HUES64 (cell line): ENCODE data around the gene DLG2.
"Not testable (repeated sequence)": the region's sequence is repeated elsewhere in the genome, so short reads cannot be mapped to it uniquely, and the experiment has no call there.

Source experiments
- H3K27ac ChIP-seq: 2 replicates; pipeline ENCODE4 v1.7.0; 2013; ENCODE audit warnings: low read depth, low read length, inconsistent platforms
- H3K27me3 ChIP-seq: 2 replicates; pipeline ENCODE4 v1.6.1; 2013; ENCODE audit warnings: mild to moderate bottlenecking, low read length; ENCODE audit not compliant: insufficient read depth
- H3K36me3 ChIP-seq: 2 replicates; pipeline ENCODE4 v1.6.1; 2013; ENCODE audit warnings: mild to moderate bottlenecking, low read length; ENCODE audit not compliant: insufficient read depth
- H3K4me1 ChIP-seq: 2 replicates; pipeline ENCODE4 v1.6.1; 2013; ENCODE audit warnings: mild to moderate bottlenecking, low read length, moderate library complexity; ENCODE audit not compliant: insufficient read depth
- H3K4me3 ChIP-seq: 2 replicates; pipeline ENCODE4 v1.5.1; 2013; ENCODE audit warnings: mild to moderate bottlenecking, low read length, moderate library complexity
- H3K9ac ChIP-seq: 2 replicates; pipeline ENCODE4 v1.6.1; 2013; ENCODE audit warnings: mild to moderate bottlenecking, low read depth, low read length
- H3K9me3 ChIP-seq: 2 replicates; pipeline ENCODE4 v1.6.1; 2013; ENCODE audit warnings: low read depth, low read length; ENCODE audit not compliant: insufficient read depth
- WGBS: fragments of 150-250, 120-280 bp; methylation state at CpG from one replicate; pipeline ENCODE4 v1.1.7; 2013; ENCODE audit warnings: missing lambda C conversion rate; 5-methylcytosine and 5-hydroxymethylcytosine counted together

Gene DLG2

DNA sequence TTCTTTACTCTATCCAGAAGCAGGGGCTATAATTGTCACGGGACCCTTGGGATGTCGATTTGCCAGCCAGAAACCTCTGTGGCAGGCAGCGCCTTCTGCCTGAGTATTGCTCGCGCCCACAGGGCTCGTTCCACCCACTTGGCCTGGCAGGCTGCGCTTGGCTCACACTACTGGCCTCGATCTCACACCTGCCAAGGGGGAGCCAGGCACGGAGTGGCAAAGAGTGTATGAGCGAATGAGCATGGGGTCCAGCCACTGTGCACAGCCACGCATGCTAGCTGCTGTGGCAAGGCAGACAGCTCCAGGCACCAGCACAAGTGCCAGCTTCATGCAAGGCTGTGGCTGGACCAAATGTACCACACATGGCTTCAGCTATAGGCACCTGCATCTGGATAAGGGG lies 599.8 kb downstream of the DLG2 start:
- H3K9me3 ChIP-seq, result no peaks in the 10 kb centered on the region
- H3K4me3 ChIP-seq, result no peak overlapping the region
- no peak overlapping the region for H3K9ac ChIP-seq
- WGBS, result 93% methylated on average over 11 of the region's 11 CpGs
- peaks cover 10% of the 10 kb centered on the region for H3K4me1 ChIP-seq
- no peaks in the 10 kb centered on the region for H3K36me3 ChIP-seq
- no peak overlapping the region for H3K27ac ChIP-seq
- H3K27me3 ChIP-seq, result no peaks in the 10 kb centered on the region

DNA sequence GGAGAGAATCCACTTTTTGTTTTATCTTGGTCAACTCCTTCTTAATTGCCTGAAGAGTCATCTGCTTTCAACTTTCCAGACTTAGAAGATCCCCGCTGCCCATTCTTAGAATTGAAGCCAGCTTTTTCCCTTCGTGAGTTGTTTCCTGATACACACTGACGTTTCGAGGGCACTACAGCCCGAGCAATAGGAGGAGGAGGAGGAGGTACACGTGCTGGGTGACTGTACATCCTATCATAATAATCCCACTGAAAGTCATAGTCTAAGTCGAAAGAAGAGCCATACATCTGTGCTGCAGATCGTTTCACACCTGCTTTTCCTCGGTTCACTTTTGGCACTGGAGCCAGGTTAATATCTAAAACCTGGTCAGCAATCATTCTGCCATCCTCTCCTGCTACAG lies 606.1 kb downstream of the DLG2 start:
- Histone ChIP-seq H3K9ac (no peak overlapping the region), H3K27ac (no peak overlapping the region), H3K36me3 (no peaks in the 10 kb centered on the region), H3K27me3 (no peaks in the 10 kb centered on the region), H3K4me1 (peaks cover 10% of the 10 kb centered on the region), H3K4me3 (no peak overlapping the region), H3K9me3 (no peaks in the 10 kb centered on the region)
- WGBS, result 97% methylated on average over 9 of the region's 9 CpGs

DNA sequence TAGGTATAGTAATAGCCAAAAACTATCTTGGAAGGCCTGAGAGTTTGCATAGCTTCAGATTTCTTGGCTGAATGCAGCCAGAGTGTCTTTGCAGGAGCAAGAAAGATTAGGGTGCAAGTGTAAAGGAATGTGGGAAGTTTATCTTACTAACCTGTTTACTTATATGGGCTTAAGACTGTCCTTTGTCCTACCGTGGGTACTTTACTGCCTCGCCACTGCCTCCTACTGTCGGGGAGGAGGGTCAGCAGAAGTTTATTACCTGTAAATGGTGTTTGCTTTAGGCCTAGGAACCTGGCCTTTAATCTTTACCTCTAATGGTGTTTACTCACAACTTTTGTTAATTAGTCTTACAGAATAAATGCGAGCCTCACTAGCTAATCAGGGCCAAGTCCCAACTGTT lies 633.8 kb downstream of the DLG2 start:
- Histone ChIP-seq H3K36me3 (no peaks in the 10 kb centered on the region), H3K4me1 (0 out of 2 replicates have a peak, but pooled peaks cover 5% of the 10 kb centered on the region), H3K9me3 (no peaks in the 10 kb centered on the region), H3K27ac (no peak overlapping the region), H3K9ac (no peak overlapping the region), H3K27me3 (no peaks in the 10 kb centered on the region), H3K4me3 (no peak overlapping the region)
- 60% methylated on average over 4 of the region's 4 CpGs for WGBS

DNA sequence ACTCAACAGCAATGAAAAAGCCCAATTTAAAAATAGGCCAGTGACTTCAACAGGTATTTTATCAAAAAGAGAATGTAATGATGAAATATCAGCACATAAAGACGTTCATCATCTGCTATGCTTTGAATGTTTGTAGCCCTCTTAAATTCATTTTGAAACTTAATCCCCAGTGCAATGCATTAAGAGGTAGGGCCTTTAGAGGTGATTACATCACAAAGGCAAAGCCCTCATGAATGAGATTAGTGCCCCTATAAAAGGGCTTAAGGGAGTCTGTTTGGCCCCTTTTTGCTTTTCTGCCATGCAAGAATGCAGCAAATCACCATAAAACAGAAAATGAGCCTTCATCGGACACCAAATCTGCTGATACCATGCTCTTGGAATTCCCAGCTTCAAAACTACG lies 637.0 kb downstream of the DLG2 start:
- H3K9ac ChIP-seq, result no peak overlapping the region
- no peak overlapping the region for H3K4me3 ChIP-seq
- H3K9me3 ChIP-seq, result 0 out of 2 replicates have a peak, but pooled peaks cover 1% of the 10 kb centered on the region
- H3K36me3 ChIP-seq, result no peaks in the 10 kb centered on the region
- H3K27me3 ChIP-seq, result no peaks in the 10 kb centered on the region
- 0 out of 2 replicates have a peak, but pooled peaks cover 5% of the 10 kb centered on the region for H3K4me1 ChIP-seq
- H3K27ac ChIP-seq, result no peak overlapping the region
- WGBS, result 93% methylated on average over 3 of the region's 3 CpGs

DNA sequence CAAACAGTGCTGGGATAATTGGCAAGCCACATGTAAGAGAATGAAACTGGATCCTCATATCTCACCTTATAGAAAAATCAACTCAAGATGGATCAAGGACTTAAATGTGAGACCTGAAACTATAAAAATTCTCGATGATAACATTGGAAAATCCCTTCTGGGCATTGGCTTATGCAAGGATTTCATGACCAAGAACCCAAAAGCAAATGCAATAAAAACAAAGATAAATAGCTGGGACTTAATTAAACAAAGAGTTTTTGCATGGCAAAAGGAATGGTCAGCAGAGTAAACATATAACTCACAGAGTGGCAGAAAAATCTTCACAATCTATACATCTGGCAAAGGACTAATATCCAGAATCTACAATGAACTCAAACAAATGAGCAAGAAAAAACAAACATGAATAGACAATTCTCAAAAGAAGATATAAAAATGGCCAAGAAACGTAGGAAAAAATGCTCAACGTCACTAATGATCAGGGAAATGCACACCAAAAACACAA lies 639.4 kb downstream of the DLG2 start:
- not testable (repeated sequence) for H3K9me3 ChIP-seq, H3K27me3 ChIP-seq, H3K36me3 ChIP-seq, H3K9ac ChIP-seq, H3K4me1 ChIP-seq, H3K27ac ChIP-seq, H3K4me3 ChIP-seq
- 97% methylated on average over 3 of the region's 3 CpGs for WGBS

DNA sequence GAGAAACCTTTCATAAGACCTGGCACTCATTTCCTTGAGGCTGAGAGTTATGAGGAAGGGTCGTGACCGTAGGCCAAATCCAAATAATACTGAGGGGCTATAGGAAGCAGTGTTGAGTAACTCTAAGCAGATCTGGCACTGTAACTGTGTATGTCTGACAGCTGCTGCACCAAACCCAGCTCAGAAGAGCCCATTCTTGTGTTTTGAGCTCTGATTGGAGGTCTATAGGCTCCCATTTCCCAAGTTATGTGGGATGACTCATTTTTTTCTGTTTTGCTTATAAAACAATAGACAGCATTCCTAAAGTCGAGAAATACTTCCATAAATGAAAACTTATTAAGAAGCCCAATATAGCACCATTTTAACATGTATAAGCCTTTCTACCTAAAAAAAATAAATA lies 645.8 kb downstream of the DLG2 start:
- H3K4me1 ChIP-seq, result no peaks in the 10 kb centered on the region
- WGBS, result 88% methylated on average over 3 of the region's 3 CpGs
- no peak overlapping the region for H3K4me3 ChIP-seq
- 0 out of 2 replicates have a peak, but pooled peaks cover 3% of the 10 kb centered on the region for H3K9me3 ChIP-seq
- no peak overlapping the region for H3K9ac ChIP-seq
- no peaks in the 10 kb centered on the region for H3K36me3 ChIP-seq
- no peaks in the 10 kb centered on the region for H3K27me3 ChIP-seq
- no peak overlapping the region for H3K27ac ChIP-seq

DNA sequence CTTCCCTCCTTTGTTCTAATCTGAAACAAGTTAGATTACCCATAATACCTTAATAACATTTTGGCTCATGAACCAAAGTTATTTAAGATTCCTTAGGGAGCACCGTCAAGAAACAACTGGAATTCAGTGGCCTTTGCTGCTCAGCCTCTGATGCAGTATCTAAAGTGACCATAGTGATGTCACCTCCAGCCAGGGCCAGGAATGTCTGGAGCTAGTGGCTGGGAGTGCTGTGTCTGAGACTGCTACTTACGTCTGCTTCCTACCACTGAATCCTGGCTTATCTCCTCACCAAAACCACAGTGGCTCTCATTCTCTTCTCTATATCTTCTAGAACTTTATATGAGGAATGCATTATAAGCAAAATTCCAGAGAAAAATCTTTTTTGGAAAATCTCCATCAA lies 658.0 kb downstream of the DLG2 start:
- Histone ChIP-seq H3K4me3 (no peak overlapping the region), H3K9ac (no peak overlapping the region), H3K27ac (no peak overlapping the region), H3K9me3 (no peaks in the 10 kb centered on the region), H3K27me3 (no peaks in the 10 kb centered on the region), H3K36me3 (no peaks in the 10 kb centered on the region), H3K4me1 (peaks cover 15% of the 10 kb centered on the region)
- 84% methylated on average over 2 of the region's 2 CpGs for WGBS

DNA sequence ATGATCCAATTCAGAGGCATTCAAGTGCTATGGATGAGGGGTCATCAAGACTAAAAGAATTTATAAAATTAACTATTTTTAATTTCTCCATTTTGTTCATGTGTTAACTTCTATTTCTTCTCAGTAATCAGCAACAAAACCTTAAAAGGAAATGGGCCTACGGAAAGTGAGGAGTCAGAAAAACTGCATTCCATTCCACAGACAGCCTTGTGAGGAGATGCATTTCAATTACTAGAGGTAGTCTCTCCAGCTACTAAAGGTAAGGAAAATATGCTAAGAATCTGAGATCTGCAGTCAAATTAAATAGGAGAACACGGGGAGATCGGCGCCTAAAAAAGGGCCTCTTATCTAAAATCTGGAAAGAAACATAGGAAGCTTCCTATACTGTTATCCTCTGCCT lies 661.7 kb downstream of the DLG2 start:
- H3K27ac ChIP-seq, result peak overlapping the region; percentile 40; the same call in 1 of the 2 replicates
- WGBS, result 49% methylated on average over 4 of the region's 4 CpGs
- H3K27me3 ChIP-seq, result no peaks in the 10 kb centered on the region
- H3K4me1 ChIP-seq, result peaks cover 15% of the 10 kb centered on the region
- no peaks in the 10 kb centered on the region for H3K9me3 ChIP-seq
- no peak overlapping the region for H3K9ac ChIP-seq
- H3K36me3 ChIP-seq, result no peaks in the 10 kb centered on the region
- H3K4me3 ChIP-seq, result no peak overlapping the region

DNA sequence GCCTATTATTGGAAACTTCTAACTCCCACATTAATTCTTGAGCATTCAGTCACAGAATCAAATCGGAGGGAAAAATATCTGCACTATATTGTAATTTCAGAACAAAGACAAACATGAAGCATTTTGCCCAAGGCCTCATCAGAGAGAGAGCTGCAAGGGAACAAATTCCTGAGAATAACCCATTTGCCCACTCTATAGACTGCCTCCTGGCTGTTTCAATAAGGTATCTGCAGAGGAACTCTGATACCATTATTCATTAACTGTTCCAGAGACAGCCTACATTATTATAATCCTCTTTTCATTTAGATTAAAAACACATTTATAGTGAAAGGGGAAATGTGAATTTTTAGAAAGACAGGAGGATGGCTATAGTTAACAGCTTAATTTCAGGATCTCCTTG lies 663.9 kb downstream of the DLG2 start:
- H3K36me3 ChIP-seq, result no peaks in the 10 kb centered on the region
- H3K27me3 ChIP-seq, result no peaks in the 10 kb centered on the region
- no peak overlapping the region for H3K4me3 ChIP-seq
- H3K27ac ChIP-seq, result no peak overlapping the region
- no peak overlapping the region for H3K9ac ChIP-seq
- peaks cover 15% of the 10 kb centered on the region for H3K4me1 ChIP-seq
- no peaks in the 10 kb centered on the region for H3K9me3 ChIP-seq
- 97% methylated on average over 1 of the region's 1 CpG for WGBS

DNA sequence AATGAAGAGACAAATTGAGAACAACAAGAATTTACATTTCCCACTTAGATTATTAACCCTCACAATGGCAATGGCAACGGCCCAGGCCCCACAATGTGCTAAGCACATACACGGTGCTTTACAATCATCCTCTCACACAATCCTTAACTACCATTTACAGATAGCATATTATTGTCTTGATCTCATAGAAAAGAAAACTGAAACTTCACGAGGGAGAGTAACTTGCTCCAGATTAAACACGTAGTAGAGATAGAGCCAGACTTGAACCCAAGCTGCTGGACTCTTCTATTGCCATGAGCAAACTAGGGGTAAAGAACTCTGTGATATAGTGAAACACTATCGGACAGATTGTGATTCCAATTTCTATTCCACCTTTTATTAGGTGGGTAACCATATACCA lies 665.1 kb downstream of the DLG2 start:
- Histone ChIP-seq H3K27ac (no peak overlapping the region), H3K36me3 (no peaks in the 10 kb centered on the region), H3K4me1 (peaks cover 15% of the 10 kb centered on the region), H3K9me3 (no peaks in the 10 kb centered on the region), H3K27me3 (no peaks in the 10 kb centered on the region), H3K9ac (no peak overlapping the region), H3K4me3 (no peak overlapping the region)
- WGBS, result 93% methylated on average over 4 of the region's 5 CpGs

DNA sequence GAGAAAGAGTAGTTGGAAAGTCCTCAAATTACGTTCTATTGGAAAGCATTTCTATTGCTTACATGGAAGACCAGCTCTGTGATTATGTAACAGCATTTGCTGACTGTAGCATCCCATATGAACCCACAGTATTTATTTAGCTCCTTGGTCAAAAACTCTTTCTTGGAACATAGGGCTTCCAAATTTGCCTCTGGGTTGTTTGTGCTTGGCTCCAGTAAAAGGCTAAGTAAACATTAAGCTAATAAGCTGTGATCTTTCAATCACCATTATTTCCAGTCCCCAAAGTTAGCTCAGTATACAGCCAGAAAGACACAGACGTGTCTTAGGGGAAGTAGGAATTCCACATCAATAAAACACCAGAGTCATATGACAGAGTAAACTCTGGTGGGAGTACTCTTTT lies 668.8 kb downstream of the DLG2 start:
- no peaks in the 10 kb centered on the region for H3K36me3 ChIP-seq
- H3K9me3 ChIP-seq, result no peaks in the 10 kb centered on the region
- no peak overlapping the region for H3K9ac ChIP-seq
- 95% methylated on average over 1 of the region's 2 CpGs for WGBS
- no peak overlapping the region for H3K4me3 ChIP-seq
- H3K27me3 ChIP-seq, result no peaks in the 10 kb centered on the region
- no peak overlapping the region for H3K27ac ChIP-seq
- no peaks in the 10 kb centered on the region for H3K4me1 ChIP-seq

DNA sequence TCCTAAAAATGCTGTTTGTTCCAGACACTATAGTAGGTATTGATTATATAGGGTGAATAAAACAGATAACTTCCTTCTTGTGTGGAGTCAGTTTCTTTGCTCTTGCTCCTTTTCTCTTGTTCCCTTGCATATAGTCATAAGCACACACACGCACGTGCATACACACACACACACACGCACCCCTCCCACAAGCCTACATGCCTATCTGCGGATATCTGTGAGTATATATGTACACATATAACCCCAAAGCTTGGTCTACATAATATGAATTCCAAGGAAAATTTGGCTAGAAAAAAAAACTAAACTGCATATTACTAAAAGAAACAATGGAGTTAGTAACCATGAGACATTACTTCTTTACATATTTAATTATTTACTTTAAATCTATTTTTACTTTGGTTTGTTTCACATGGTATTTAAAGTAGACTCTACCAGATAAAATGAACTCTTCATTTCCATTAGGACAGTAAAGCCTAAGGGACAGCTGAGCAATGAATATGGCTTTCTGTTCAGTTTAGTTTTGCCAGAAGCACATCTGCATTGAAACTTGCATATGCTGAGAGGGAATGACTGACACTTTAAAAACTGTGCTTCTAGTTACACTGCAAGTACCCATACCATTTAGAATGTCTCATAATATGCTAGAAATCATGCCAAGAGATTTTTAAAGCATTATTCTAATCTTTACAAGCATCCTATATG lies 676.4 kb downstream of the DLG2 start:
- WGBS, result 91% methylated on average over 4 of the region's 4 CpGs
- Histone ChIP-seq H3K4me1 (peaks cover 13% of the 10 kb centered on the region), H3K9ac (no peak overlapping the region), H3K36me3 (no peaks in the 10 kb centered on the region), H3K27ac (no peak overlapping the region), H3K27me3 (no peaks in the 10 kb centered on the region), H3K9me3 (no peaks in the 10 kb centered on the region), H3K4me3 (no peak overlapping the region)
